GM12892 (cell line): Measurements from ENCODE around the gene HKDC1.

Experiments
- POLR2A ChIP-seq: IDR thresholded peaks from 2 replicates; pipeline ENCODE4 v1.6.1; 2011; ENCODE audit warnings: low read depth, low read length, control low read depth
- POLR2AphosphoS5 ChIP-seq: IDR thresholded peaks from 2 replicates; pipeline ENCODE4 v1.6.1; 2011; ENCODE audit warnings: low read depth, low read length, control low read depth

- TF ChIP-seq POLR2A (no peak), POLR2AphosphoS5 (no peak)
Observed at GRCh38 chr10:69208761-69209160, 11.4 kb upstream of the HKDC1 start.
